HEK293 (cell line): ENCODE results near the gene PLXNA2.

Experiments
- CTCF ChIA-PET: fragments of 350-600 bp; formaldehyde crosslinking; extraction: SDS; loops from one replicate; lab custom pipeline; 2021; ENCODE audit warnings: antibody characterized with exemption; lab: Yijun Ruan, JAX
- POLR2A ChIA-PET: fragments of 300-600 bp; formaldehyde crosslinking; extraction: SDS; loops from one replicate; lab custom pipeline; 2020; ENCODE audit warnings: antibody characterized with exemption, inconsistent platforms; lab: Yijun Ruan, JAX
- H3K27ac ChIP-seq: fragments of 200-500 bp; sonication (Bioruptor generic); 2 replicates; pipeline ENCODE4 v1.5.1; 2014; ENCODE audit warnings: low read depth, low read length, control low read depth, inconsistent platforms; ENCODE audit errors: extremely low read depth
- H3K36me3 ChIP-seq, 2 experiments: fragments of 200-500 bp in 1 of 2; sonication (Bioruptor generic) in 1 of 2; 1 replicate in 1 of 2; 2 replicates in 1 of 2; pipeline ENCODE4 v1.5.1; 2014 to 2017; ENCODE audit warnings: inconsistent platforms in 2 of 2, low read length in 2 of 2; ENCODE audit not compliant: control insufficient read depth in 2 of 2, insufficient read depth in 1 of 2
- H3K4me1 ChIP-seq: fragments of 200-500 bp; sonication (Bioruptor generic); 2 replicates; pipeline ENCODE4 v1.5.1; 2014; ENCODE audit warnings: mild to moderate bottlenecking, low read length, inconsistent platforms; ENCODE audit not compliant: control insufficient read depth, insufficient read depth
- H3K4me3 ChIP-seq: 2 replicates; pipeline ENCODE4 v1.5.1; 2011; ENCODE audit warnings: low read depth, mild to moderate bottlenecking, control low read depth, low read length, moderate library complexity
- H3K9me3 ChIP-seq: fragments of 200-500 bp; sonication (Bioruptor generic); 2 replicates; pipeline ENCODE4 v1.5.1; 2014; ENCODE audit warnings: low read depth, low read length, inconsistent platforms; ENCODE audit not compliant: control insufficient read depth, insufficient read depth
- BCL11B ChIP-seq: fragments of 450-650 bp; formaldehyde crosslinking; IDR thresholded peaks from 2 replicates; pipeline ENCODE4 v1.5.1; 2016; ENCODE audit warnings: low read depth, missing biosample characterization, missing genetic modification characterization
- GLI2 ChIP-seq: fragments of 450-650 bp; formaldehyde crosslinking; IDR thresholded peaks from 2 replicates; pipeline ENCODE4; 2017; ENCODE audit warnings: missing biosample characterization, missing genetic modification characterization, low read depth, borderline replicate concordance
- GLIS1 ChIP-seq: fragments of 450-650 bp; formaldehyde crosslinking; IDR thresholded peaks from 2 replicates; pipeline ENCODE4 v1.5.1; 2016; ENCODE audit warnings: missing biosample characterization, missing genetic modification characterization
- HOXA7 ChIP-seq: sonication (generic); formaldehyde crosslinking; IDR thresholded peaks from 2 replicates; pipeline ENCODE4 v1.8.1; 2022; ENCODE audit warnings: missing genetic modification reagents, borderline replicate concordance
- HOXC10 ChIP-seq: sonication (generic); formaldehyde crosslinking; IDR thresholded peaks from 2 replicates; pipeline ENCODE4 v1.8.1; 2023; ENCODE audit warnings: mild to moderate bottlenecking, missing genetic modification reagents
- IKZF3 ChIP-seq: fragments of 450-650 bp; IDR thresholded peaks from 2 replicates; pipeline ENCODE4 v1.5.0; 2018; ENCODE audit warnings: missing biosample characterization, mild to moderate bottlenecking, missing genetic modification characterization, moderate library complexity
- REPIN1 ChIP-seq: fragments of 450-650 bp; formaldehyde crosslinking; IDR thresholded peaks from 2 replicates; pipeline ENCODE4 v1.5.1; 2017; ENCODE audit warnings: missing biosample characterization, missing genetic modification characterization, low read depth
- SALL2 ChIP-seq: fragments of 450-650 bp; formaldehyde crosslinking; IDR thresholded peaks from 2 replicates; pipeline ENCODE4 v1.5.0; 2017; ENCODE audit warnings: missing biosample characterization, mild to moderate bottlenecking, missing genetic modification characterization, borderline replicate concordance
- SETDB1 ChIP-seq: IDR thresholded peaks from one replicate; pipeline ENCODE4 v1.6.1; 2017; ENCODE audit warnings: mild to moderate bottlenecking, low read length, moderate library complexity, mixed read lengths; ENCODE audit not compliant: insufficient read length
- ZBTB20 ChIP-seq: fragments of 450-650 bp; formaldehyde crosslinking; IDR thresholded peaks from 2 replicates; pipeline ENCODE4 v1.5.1; 2016; ENCODE audit warnings: missing biosample characterization, missing genetic modification characterization
- ZFHX2 ChIP-seq: fragments of 450-650 bp; formaldehyde crosslinking; conservative IDR thresholded peaks from 2 replicates; pipeline ENCODE4 v1.5.1; 2016; ENCODE audit warnings: missing biosample characterization, missing genetic modification characterization
- ZFP3 ChIP-seq: fragments of 450-650 bp; formaldehyde crosslinking; IDR thresholded peaks from 2 replicates; pipeline ENCODE4 v1.5.1; 2016; ENCODE audit warnings: low read depth, missing biosample characterization, missing genetic modification characterization
- ZNF175 ChIP-seq: fragments of 450-650 bp; formaldehyde crosslinking; IDR thresholded peaks from 2 replicates; pipeline ENCODE4 v1.5.1; 2016; ENCODE audit warnings: missing biosample characterization, missing genetic modification characterization
- ZNF221 ChIP-seq: fragments of 450-650 bp; formaldehyde crosslinking; IDR thresholded peaks from 2 replicates; pipeline ENCODE4 v1.5.1; 2017; ENCODE audit warnings: missing biosample characterization, missing genetic modification characterization, borderline replicate concordance
- ZNF266 ChIP-seq: fragments of 450-650 bp; formaldehyde crosslinking; IDR thresholded peaks from 2 replicates; pipeline ENCODE4 v1.5.1; 2016; ENCODE audit warnings: missing biosample characterization, missing genetic modification characterization, low read depth
- ZNF341 ChIP-seq: fragments of 450-650 bp; formaldehyde crosslinking; IDR thresholded peaks from 2 replicates; pipeline ENCODE4; 2016; ENCODE audit warnings: low read depth, missing biosample characterization, missing genetic modification characterization
- ZNF433 ChIP-seq: fragments of 450-650 bp; formaldehyde crosslinking; IDR thresholded peaks from 2 replicates; pipeline ENCODE4 v1.5.1; 2016; ENCODE audit warnings: missing biosample characterization, missing genetic modification characterization, low read depth
- ZNF549 ChIP-seq: fragments of 450-650 bp; IDR thresholded peaks from 2 replicates; pipeline ENCODE4 v1.5.1; 2018; ENCODE audit warnings: missing biosample characterization, missing genetic modification characterization, mild to moderate bottlenecking, inconsistent platforms, moderate library complexity
- ZNF621 ChIP-seq: fragments of 450-650 bp; formaldehyde crosslinking; IDR thresholded peaks from 2 replicates; pipeline ENCODE4 v1.5.1; 2017; ENCODE audit warnings: missing biosample characterization, missing genetic modification characterization
- ZNF626 ChIP-seq: fragments of 450-650 bp; sonication (Bioruptor Pico); formaldehyde crosslinking; IDR thresholded peaks from 2 replicates; pipeline ENCODE4 v1.5.1; 2018; ENCODE audit warnings: missing biosample characterization, missing genetic modification characterization, inconsistent platforms
- ZNF629 ChIP-seq: fragments of 450-650 bp; formaldehyde crosslinking; IDR thresholded peaks from 2 replicates; pipeline ENCODE4 v1.5.1; 2017; ENCODE audit warnings: missing biosample characterization, missing genetic modification characterization
- ZNF777 ChIP-seq: fragments of 450-650 bp; formaldehyde crosslinking; IDR thresholded peaks from 2 replicates; pipeline ENCODE4 v1.5.1; 2017; ENCODE audit warnings: missing biosample characterization, missing genetic modification characterization, borderline replicate concordance
- ZNF837 ChIP-seq: fragments of 450-650 bp; formaldehyde crosslinking; IDR thresholded peaks from 2 replicates; pipeline ENCODE4 v1.5.1; 2016; ENCODE audit warnings: missing biosample characterization, missing genetic modification characterization
- TF ChIP-seq, protein P1 (sequence below): fragments of 450-650 bp; formaldehyde crosslinking; IDR thresholded peaks from 2 replicates; pipeline ENCODE4 v1.5.1; 2016; ENCODE audit warnings: missing biosample characterization, missing genetic modification characterization
- TF ChIP-seq, protein P2 (sequence below): fragments of 450-650 bp; formaldehyde crosslinking; IDR thresholded peaks from 2 replicates; pipeline ENCODE4 v1.5.1; 2016; ENCODE audit warnings: missing biosample characterization, missing genetic modification characterization
- TF ChIP-seq, protein P3 (sequence below): fragments of 450-650 bp; formaldehyde crosslinking; IDR thresholded peaks from 2 replicates; pipeline ENCODE4 v1.5.1; 2016; ENCODE audit warnings: missing biosample characterization, missing genetic modification characterization

PLXNA2 gene

DNA sequence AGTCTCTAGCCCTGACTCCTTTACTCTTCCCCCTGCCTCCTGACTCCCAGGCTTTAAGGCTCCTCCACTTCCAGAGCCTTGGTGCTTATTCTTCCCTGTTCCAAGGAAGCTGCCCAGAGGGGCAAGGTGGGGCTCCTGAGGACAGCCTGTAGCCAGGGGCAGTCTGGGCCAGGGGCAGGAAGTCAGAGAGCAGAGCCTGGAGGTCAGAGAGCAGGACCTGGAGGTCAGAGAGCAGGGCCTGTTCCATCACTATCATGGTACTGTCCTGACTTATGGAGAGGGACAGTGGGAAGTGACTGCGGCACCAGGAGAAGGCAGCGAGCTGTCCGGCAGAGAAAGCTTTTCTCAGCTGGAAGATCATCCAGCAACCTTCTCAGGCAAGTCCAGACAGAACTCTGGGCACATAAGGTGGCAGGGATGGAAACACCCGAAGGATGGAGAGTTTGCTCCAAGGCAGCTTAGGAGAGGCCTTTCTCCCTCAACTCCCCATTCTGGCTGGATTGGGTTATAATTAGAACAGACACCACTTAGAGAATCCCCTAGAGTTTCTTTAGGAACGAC lies 25.0 kb downstream of the PLXNA2 start (continued):
- no peak for TF ChIP-seq ZNF549 (tag by site-specific recombination)

DNA sequence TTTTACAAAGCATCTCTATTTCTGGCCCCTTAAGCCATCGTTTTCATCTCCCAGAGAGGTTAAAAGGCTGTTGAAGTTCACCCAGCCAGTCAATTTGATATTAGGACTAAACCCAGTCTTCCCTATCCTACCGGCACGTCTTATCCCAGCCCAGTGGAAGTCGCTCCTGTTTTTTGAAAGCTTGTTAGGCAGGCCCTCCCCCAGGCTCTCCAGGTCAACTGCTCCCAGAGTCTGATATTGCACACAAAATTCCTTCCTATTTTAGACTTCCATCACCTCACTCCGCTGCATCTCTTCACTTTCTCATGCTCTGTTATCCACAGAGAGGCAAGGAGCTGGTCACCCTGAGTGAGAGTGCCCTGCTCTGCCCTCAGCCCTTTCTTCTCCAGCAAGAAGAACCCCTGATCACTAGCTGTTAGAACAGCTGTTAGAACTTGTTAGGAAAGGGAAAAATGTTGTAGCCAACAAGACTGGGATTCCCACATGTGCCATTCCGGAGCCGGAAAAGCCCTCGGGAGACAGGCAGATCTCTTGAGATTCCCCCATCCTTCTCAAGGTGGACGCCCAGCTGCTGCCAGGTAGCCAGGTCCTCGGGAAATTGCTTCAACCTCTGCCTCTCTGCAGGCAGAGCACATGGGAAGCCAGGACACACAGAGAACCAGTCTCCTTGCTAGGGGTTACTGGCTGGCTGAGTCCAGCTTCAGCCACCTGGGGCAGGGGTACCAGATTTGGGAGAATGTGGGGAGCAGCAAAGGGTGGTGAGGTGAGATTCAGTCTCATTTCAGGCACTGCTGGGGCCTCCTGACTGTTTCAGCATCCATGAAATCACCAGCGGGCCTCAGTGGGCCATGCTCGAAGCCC lies 25.7 kb downstream of the PLXNA2 start:
- CTCF ChIA-PET, result interaction anchor here (0.6 to 1.3 kb wide), 3 partner anchors 21 to 555 kb away, joined by 3 to 6 read pairs (median 4); partner anchors contain the start of gene PLXNA2
- TF ChIP-seq HOXA7, result no peak
- TF ChIP-seq GLIS1 (tag by site-specific recombination), result no peak
- no peak for TF ChIP-seq ZNF621 (tag by site-specific recombination)
- TF ChIP-seq, protein P1, sequence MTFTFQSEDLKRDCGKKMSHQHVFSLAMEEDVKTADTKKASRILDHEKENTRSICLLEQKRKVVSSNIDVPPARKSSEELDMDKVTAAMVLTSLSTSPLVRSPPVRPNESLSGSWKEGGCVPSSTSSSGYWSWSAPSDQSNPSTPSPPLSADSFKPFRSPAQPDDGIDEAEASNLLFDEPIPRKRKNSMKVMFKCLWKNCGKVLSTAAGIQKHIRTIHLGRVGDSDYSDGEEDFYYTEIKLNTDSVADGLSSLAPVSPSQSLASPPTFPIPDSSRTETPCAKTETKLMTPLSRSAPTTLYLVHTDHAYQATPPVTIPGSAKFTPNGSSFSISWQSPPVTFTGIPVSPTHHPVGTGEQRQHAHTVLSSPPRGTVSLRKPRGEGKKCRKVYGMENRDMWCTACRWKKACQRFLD (tag by site-specific recombination), result no peak
- no peak for TF ChIP-seq SALL2
- TF ChIP-seq ZNF175 (tag by site-specific recombination), result no peak
- TF ChIP-seq ZBTB20 (tag by site-specific recombination), result no peak
- TF ChIP-seq ZNF221 (tag by site-specific recombination), result no peak
- no peak for TF ChIP-seq BCL11B (tag by site-specific recombination)
- TF ChIP-seq IKZF3, result no peak
- no peak for TF ChIP-seq HOXC10 (CRISPR knock-in tag)
- no peak for TF ChIP-seq SETDB1
- Histone ChIP-seq H3K4me1 (no peaks in the 10 kb centered on the region), H3K9me3 (no peaks in the 10 kb centered on the region), H3K36me3 (peaks cover 4 to 26% of the 10 kb centered on the region in 2 experiments; a peak in 2 of 3 replicates), H3K27ac (no peak overlapping the region), H3K4me3 (no peak overlapping the region)
- POLR2A ChIA-PET, result no interaction called here

DNA sequence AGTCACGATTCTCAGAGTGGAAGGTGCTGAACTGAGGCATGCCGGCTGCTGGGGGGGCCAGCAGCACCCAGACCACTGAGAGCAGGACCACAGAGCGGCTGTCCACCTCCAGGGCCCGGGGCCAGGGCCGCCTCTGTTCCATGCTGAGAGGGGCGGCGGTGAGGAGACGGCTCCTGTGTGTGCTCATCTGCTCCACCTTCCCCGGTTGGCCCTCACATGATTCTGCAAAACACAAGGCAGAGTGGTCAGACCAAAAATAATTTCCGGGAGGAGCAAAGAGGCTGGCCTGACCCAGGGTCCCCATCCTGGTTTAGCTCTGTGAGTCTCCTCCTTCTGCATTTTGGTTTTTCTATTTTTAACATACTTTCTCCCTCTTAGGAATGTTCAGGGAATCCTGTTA lies 26.4 kb downstream of the PLXNA2 start:
- Histone ChIP-seq H3K4me1 (no peaks in the 10 kb centered on the region), H3K36me3 (peaks cover 4 to 27% of the 10 kb centered on the region in 2 experiments; a peak in 2 of 3 replicates), H3K27ac (no peak overlapping the region), H3K4me3 (no peak overlapping the region), H3K9me3 (no peaks in the 10 kb centered on the region)
- TF ChIP-seq, protein P2, sequence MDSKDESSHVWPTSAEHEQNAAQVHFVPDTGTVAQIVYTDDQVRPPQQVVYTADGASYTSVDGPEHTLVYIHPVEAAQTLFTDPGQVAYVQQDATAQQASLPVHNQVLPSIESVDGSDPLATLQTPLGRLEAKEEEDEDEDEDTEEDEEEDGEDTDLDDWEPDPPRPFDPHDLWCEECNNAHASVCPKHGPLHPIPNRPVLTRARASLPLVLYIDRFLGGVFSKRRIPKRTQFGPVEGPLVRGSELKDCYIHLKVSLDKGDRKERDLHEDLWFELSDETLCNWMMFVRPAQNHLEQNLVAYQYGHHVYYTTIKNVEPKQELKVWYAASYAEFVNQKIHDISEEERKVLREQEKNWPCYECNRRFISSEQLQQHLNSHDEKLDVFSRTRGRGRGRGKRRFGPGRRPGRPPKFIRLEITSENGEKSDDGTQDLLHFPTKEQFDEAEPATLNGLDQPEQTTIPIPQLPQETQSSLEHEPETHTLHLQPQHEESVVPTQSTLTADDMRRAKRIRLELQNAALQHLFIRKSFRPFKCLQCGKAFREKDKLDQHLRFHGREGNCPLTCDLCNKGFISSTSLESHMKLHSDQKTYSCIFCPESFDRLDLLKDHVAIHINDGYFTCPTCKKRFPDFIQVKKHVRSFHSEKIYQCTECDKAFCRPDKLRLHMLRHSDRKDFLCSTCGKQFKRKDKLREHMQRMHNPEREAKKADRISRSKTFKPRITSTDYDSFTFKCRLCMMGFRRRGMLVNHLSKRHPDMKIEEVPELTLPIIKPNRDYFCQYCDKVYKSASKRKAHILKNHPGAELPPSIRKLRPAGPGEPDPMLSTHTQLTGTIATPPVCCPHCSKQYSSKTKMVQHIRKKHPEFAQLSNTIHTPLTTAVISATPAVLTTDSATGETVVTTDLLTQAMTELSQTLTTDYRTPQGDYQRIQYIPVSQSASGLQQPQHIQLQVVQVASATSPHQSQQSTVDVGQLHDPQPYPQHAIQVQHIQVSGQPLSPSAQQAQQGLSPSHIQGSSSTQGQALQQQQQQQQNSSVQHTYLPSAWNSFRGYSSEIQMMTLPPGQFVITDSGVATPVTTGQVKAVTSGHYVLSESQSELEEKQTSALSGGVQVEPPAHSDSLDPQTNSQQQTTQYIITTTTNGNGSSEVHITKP (tag by site-specific recombination), result no peak
- TF ChIP-seq ZNF341 (tag by site-specific recombination), result no peak
- TF ChIP-seq ZNF837 (tag by site-specific recombination), result no peak
- no peak for TF ChIP-seq ZNF266
- no peak for TF ChIP-seq ZNF626 (tag by site-specific recombination)
- TF ChIP-seq GLI2, result no peak
- TF ChIP-seq ZNF629 (tag by site-specific recombination), result no peak
- no peak for TF ChIP-seq ZFP3 (tag by site-specific recombination)
- TF ChIP-seq ZNF777, result no peak
- TF ChIP-seq, protein P3, sequence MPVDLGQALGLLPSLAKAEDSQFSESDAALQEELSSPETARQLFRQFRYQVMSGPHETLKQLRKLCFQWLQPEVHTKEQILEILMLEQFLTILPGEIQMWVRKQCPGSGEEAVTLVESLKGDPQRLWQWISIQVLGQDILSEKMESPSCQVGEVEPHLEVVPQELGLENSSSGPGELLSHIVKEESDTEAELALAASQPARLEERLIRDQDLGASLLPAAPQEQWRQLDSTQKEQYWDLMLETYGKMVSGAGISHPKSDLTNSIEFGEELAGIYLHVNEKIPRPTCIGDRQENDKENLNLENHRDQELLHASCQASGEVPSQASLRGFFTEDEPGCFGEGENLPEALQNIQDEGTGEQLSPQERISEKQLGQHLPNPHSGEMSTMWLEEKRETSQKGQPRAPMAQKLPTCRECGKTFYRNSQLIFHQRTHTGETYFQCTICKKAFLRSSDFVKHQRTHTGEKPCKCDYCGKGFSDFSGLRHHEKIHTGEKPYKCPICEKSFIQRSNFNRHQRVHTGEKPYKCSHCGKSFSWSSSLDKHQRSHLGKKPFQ (tag by site-specific recombination), result no peak
- no peak for TF ChIP-seq ZNF175 (tag by site-specific recombination)
- no peak for TF ChIP-seq ZNF433 (tag by site-specific recombination)
- no peak for TF ChIP-seq REPIN1 (tag by site-specific recombination)
- TF ChIP-seq ZFHX2, result no peak
- POLR2A ChIA-PET, result no interaction called here
- CTCF ChIA-PET, result interaction anchor here (1.3 to 1.9 kb wide), 3 partner anchors 23 to 68 kb away, joined by 4 to 6 read pairs (median 5); partner anchors contain the start of gene PLXNA2
